NCI-H226 (cell line): ENCODE measurements around the gene CELF4.

Source experiments
- DNase-seq: peaks from one replicate; pipeline ENCODE4 v3.0.0-alpha.2; 2015

CELF4 gene

GRCh38 chr18:37405772-37406171 lies 159.8 kb downstream of the CELF4 start:
- no peak for DNase-seq

- no peak for DNase-seq
These were observed 160.4 kb downstream of the CELF4 start for GRCh38 chr18:37405229-37405628.

DNA sequence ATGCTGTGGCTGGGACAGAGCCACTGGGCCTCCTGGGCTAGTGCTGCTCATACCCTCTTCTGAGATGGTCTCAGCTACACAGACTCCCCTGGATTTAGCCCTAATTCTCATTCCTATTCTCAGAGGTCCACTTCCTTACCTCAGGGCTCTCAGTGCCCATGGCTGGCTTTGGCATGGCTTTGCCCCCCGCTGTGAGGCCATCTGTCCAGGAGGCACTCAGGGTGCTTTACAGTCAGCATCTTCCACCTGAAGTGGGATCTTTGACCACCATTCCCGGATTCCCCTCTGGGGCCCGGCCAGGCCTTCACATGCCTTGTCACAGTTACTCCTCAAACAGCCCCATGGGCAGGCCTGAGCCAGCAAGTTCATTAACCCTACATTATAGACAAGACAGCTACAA lies 161.8 kb downstream of the CELF4 start:
- no peak for DNase-seq

GRCh38 chr18:37403100-37403781 lies 162.4 kb downstream of the CELF4 start:
- DNase-seq = peak; percentile 20

GRCh38 chr18:37402735-37403099 lies 162.9 kb downstream of the CELF4 start:
- DNase-seq = no peak

DNA sequence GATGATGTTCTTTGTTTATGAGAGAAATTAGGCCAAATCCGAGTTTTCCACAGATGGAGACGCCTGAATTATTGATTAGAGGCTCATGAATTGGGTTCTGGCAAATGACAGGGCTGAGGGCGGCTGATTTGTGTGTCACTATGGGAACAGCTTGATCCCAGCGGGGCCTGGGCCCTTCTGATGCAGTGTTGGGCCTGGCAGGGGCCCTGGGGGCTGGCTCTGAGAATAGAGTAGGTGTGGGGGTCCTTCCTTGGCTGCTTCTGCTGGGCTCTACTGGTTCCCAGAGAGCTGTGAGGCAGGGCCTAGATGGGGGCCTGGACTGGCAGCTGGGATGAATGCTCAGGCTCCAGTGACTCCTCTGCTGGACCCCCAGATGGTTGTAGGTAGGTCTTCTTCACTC lies 164.8 kb downstream of the CELF4 start:
- no peak for DNase-seq

DNA sequence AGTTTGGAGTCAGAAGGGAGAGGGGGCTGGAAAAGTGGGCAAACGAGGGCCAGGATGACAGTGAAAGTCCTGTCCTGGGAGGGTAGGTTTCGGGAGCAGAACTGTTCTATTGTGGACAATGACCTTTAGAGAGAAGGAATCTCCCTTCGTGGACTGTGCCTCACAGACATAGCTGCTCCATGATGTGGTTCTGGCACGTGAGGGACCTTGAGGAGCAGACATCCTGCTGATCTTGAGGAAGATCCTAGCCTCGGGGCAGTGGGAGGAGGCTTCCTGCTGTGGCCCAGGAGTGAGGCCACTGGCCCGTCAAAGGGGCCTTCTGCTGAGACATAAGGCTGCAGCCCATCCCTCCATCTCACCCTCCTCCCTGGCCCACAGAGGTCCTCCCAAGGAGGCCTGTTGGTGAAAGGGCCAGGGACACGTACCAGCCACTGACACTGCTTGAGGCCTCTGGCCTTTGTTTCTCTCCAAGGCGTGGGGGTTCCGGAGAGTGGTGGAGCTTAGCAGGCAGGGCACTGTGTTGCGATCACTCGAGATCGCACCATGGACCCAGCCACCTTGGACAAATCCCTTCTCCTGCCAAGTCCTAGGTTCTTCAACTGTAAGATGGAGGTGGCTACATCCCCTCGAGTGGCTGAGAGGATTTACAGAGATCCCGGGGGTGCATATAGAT lies 167.2 kb downstream of the CELF4 start:
- no peak for DNase-seq

DNA sequence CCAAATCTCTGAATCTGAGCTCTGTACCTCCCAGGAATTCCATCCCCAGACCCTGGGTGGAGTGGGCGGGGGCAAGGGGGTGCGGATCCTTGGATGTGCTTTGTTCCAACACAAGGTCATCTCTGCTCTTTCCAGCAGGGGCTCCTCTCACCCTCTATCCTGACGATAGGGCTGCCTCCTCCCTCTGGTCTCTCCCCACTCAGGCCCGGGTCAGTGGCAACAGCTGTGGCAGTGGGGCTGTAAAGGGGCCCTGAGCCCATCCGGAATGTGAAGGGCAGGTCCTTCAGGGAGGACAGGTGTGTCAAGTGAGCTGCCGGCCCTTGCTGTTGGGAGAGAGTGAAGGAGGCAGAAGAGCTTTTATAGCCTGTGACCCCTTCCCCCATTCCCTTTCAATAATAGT lies 167.8 kb downstream of the CELF4 start:
- no peak for DNase-seq

DNA sequence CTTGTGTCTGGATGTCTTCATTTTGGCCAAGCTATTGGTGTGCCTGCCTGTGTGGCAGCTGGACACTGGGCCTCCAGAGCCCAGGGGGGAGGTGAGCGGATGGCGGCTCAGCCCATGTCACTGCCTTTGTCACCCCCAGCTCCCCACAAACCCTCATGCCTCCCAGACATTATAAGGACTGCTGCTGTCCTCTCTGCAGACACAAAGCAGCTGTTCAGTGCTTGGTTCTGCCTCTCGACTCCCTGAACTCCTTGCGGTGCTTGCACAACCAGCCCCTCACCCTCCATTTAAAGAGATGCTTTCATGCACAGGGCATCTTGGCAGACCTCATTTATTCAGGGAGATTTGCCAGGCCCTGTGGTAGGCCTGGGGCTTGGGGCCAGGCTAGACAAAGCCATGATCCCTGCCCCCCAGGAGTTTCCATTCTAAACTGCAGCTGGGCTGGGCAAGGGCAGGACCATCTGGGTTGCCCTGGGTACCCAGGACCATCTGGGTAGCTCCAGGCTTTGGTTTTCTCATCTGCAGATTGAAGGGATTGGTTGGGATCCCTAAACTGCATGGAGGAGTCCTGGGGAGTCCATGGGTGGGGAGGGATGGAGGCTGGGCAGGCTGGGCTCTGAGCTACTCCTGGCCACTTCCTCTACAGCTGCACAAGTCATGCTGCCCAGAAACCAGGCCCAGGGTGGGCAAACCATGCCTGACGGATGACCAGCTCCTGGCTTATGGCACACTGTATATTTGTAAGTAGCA lies 168.5 kb downstream of the CELF4 start:
- DNase-seq = no peak

DNA sequence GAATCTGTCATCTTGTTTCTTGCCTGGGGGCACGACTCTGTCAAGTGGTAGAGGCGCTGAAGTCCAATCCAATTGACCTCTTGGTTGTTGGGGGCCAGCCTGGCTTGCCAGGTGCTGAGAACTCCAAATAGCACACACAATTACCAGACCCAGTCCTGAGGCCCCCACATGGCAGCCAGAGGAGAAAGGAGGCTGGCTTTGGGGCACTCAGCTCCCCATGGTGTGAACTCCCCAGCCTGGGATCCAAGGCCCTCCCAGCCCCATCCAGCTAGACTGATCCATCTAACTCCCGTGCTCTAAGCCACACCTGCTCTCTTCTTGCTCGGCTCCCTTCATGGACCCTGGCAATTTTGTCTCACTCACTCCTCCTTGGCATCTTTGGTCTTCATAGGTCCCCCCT lies 170.0 kb downstream of the CELF4 start:
- no peak for DNase-seq

DNA sequence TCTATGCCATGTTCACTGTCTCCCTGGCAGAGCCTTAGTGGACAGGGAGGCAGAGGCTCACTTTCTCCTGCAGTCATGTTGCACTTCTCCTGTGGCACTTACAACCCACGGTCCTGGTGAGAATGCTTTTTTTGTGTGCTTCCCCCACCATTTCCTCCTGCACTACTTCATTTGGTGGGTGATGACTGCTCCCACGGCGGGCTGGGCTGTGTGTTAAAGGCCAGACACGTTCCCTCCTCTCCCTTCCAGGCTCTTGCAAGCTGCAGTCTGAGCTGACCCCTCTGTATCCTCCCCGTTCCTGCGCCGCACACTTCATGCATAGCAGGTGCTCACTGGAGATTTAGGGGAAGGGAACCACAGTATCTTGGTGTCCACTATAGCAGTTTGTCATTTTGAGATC lies 170.5 kb downstream of the CELF4 start:
- DNase-seq = no peak

DNA sequence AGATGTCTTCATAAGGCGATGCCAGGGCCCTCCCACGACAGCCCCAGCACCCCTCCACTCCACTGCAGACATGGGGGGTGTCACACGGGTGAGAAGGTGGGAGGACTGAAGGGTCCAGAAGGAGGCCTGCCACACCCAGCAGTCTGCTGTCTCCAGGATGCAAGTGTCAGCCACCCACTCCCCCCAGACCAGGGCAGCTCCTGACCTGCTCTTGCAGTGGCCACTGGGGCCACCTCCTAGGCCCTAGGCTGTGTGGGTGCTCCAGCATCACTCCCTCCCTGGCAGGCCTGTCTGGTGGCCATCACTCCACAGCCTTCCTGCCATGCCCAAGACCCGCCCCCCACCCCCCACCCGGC lies 171.0 kb downstream of the CELF4 start:
- no peak for DNase-seq

DNA sequence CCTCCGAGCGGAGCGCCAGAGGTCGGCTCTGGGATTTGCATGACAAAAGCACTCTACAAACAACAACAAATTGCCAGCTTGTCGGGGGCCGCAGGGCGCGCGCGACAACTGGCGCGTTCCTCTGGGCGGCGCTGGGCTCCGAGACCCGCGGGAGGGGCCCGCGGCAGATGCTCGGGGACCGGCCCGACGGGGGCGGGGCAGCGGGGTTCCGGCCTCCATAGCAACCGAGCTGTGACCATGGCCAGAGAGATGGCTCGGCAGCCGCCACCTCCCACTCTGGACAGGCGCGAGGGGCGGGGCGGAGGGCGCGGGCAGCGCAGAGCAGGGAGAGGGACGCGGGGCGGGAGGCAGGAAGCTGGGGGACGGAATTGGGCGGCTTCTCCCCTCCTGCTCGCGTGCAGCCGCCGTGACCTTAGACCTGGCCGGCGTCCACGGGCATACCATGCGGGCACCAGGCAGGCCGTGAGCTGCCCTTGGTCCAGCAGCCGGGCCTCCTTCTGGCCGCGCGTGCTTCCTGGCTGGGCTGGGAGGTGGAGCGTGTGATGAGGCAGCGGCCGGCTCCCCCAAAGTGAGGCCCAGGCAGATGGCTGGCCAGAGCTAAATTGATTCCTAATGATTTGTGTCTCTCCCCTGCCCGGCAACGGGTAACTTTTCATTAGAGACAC lies 171.5 kb downstream of the CELF4 start:
- DNase-seq = peak; percentile 84

GRCh38 chr18:37393221-37393827 lies 172.3 kb downstream of the CELF4 start:
- DNase-seq = no peak

DNA sequence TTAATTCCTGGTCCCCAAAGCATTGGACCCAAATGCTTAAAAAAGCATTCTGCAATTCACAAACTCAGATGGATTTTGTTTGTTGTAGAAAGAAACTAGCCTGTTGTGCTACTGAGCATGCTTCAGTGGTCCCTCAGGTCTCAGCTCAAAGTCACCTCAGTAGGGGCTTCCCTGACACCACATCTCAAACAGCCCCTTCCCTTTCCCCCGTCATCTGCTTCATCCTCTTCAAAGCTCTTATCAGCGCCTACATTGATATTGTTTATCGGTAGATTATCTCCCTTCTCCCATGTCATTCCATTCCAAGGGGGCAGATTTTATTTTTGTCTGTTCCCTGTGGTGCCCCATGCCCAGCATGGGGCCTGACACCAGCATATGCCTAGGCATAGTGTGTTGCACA lies 172.9 kb downstream of the CELF4 start:
- DNase-seq = no peak

DNA sequence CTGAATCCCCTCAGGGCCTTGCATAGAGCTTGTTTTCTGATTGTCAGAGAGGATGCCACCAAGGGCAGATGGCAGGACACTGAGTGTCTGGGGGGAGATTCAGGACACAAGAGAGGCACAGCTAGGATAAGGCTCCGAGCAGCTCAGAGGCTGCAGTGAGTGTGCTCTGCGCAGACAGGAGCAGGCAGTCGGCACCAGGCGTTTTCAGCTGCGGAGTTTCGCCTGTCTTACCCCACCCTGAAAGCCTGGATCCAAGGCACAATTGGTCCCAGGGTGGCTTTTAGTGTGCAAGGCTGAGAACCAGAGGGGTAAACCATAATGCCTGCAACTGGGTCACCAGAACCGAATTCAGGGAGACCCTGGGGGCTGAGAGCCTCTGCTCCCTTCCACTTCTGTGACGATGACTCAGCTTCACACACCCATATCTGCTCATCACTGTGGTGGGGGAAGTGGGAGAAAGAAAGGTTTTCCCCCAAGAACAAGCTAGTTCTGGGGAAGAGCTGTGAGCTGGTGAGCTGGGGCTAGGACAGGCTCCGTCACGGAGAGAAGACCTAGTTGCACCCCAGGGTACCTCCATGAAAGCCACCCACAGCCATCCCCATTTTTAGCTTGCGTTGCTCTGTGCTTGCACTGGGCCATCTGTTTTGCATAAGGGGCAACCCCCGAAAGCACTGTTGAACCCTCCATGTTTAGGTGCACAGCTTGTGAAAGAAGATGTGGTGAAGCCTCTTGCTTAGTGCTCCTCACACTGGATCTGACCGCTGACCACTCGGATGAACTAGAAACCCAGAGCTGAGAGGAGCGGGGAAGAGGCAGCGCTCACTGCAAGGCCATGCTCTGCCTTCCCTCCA lies 173.7 kb downstream of the CELF4 start:
- no peak for DNase-seq

- DNase-seq = no peak
These were observed 174.4 kb downstream of the CELF4 start for GRCh38 chr18:37391156-37391555.

GRCh38 chr18:37390687-37391086 lies 174.9 kb downstream of the CELF4 start:
- DNase-seq = no peak

- DNase-seq = no peak
These were observed 175.8 kb downstream of the CELF4 start for GRCh38 chr18:37389684-37390368.

DNA sequence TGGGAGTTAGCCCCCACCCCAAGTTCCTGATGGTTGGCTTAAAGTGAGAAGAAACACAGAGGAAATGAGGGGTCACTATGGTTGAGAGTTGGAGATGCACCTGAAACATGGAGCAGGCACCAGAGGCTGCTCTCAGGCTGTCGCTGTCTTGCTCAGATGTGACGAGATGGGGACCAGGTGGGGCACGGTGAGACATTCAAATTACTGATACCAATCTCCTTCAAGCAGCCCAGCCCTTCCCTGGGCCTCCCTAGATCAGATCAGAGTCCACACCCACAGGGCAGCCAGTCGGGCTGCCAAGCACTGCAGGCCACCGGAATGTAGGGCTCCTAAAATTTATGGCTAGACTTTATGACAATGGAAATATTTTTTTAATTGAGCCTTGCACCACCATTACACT lies 176.6 kb downstream of the CELF4 start:
- DNase-seq = no peak

- DNase-seq = no peak
These were observed 177.2 kb downstream of the CELF4 start for GRCh38 chr18:37388413-37388812.
